Stimulated activated CD8-positive, alpha-beta memory T cell treated with anti-CD3 and anti-CD28 coated beads, Interleukin-7, amount 100 ng/mL, for 48 hours (primary cell): Measurements from ENCODE around the gene ESYT2.

Experiments
- DNase-seq, 2 donors: peaks; one replicate each; pipeline ENCODE4 v3.0.0-alpha.2; 2020; ENCODE audit warnings: low read depth in 1 of 2; ENCODE audit errors: extremely low read depth in 1 of 2

Gene ESYT2

DNA sequence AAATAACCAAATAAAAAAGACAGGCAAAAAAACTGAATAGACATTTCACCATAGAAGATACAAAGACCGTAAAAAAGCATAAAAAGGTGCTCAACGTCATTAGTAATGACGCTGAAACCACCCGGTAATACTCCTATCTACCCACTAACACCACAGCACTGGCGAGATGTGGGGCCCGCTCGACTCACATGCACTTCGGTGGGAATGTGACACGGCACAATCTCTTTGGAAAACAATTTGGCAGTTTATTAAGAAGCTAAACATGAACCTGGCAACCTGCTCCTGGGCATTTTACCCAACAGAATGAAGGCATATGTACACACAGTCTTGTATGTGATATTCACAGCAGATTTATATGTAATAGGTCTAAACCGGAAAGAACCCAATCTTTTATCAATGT lies 81.9 kb downstream of the ESYT2 start:
- no peak for DNase-seq

DNA sequence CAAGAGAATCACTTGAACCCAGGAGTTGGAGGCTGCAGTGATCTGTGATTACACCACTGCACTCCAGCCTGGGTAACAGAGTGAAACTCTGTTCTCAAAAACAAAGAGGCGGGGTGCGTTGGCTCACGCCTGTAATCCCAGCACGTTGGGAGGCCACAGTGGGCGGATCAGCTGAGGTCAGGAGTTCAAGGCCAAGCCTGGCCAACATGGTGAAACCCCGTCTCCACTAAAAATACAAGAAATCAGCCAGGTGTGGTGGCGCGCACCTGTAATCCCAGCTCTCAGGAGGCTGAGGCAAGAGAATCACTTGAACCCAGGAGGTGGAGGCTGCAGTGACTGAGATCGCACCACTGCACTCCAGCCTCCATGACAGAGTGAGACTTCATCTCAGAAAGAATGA lies 82.4 kb downstream of the ESYT2 start:
- no peak for DNase-seq

DNA sequence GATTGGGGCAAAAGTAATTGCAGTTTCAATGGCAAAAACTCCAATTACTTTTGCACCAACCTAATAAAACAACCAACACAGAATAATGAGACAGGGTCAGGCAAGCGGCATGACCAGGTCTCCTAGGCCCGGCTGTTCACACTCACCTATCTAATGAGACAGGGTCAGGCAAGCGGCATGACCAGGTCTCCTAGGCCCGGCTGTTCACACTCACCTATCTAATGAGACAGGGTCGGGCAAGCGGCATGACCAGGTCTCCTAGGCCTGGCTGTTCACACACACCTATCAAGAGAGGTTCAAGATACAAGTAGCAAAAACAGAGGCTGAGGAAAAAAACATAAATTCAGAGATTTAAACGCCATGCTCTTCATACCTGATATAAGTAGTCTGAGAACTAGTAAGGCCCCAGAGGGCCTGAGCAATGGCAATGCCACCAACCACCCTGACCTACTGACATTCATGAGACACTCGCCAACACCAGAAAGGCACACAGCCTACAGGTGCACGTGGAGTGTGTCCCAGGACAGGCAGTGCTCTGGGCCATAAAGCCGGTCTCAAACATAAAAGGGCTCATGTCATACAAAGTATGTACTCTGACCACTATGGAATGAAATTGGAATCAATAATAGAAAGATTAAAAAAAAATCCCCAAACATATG lies 84.1 kb downstream of the ESYT2 start:
- DNase-seq: no peak

DNA sequence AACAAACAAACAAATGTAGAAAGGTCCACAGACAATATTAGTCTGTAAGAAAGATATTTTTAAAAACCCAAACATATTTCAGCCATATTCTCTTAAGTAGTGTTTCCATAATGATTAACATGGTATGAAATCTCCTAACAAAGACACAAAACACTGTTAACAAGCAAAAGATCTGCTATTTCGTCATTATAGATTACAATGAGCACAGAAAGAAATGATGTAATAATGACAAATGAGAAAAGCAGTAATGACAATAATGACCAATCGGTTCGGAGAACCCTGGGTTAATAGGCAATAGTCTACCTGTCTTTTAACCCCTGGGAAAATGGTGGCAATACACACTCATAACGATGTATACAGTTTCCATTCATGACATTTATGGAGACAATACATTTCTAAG lies 85.2 kb downstream of the ESYT2 start:
- no peak for DNase-seq

DNA sequence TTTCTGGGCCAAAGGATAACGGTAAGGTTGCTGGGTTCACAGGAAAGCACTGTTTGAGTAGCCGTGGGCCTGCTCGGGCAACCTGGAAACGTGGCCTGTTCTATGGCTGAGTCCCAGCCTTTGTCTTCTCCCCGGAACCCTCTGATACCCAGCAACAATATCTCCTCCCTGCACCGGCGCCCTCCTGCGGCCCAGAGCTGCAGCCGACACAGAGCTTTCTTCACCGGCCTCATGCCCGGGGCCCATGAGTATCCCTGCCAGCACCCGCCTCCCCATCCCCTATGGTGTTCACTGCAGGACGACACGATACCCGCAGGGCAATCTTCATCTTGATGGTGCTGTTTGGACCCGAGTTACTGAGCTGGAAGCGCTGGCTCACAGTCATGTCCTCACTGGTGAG lies 86.1 kb downstream of the ESYT2 start:
- no peak for DNase-seq

DNA sequence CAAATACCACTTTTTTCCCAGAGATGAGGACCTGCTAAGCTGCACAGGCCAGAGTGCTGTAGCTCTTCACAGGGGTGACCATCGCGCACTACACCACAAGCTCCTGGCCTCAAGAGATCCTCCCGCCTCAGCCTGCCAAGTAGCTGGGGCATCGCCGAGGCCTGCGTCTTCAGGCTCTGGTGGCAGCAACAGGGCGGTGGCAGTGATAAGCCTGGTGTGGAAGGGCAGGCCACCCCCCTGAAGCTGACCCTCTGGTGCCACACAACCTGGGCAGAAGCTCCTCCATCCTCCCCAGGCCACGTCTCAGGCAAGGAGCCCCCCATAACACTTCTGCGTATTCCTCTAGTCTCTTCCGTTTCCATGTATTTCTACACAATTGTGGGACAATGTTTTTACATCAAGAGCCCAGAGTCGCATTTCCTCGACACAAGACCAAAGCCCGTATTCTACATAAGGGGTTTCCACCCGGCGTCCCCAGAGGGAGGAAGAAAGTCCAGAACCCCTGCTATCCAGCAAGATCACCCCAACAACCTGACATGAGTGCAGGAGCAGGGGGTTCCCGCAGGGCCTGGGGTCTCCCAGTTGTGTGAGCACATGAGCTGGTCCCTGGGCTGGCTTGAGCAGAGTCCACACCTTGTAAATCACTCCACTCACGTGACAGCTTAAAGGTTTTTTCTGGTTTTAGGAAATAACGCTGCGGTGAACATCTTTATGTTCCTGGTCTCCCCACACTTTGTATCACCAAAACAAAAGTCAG lies 87.1 kb downstream of the ESYT2 start:
- no peak for DNase-seq

DNA sequence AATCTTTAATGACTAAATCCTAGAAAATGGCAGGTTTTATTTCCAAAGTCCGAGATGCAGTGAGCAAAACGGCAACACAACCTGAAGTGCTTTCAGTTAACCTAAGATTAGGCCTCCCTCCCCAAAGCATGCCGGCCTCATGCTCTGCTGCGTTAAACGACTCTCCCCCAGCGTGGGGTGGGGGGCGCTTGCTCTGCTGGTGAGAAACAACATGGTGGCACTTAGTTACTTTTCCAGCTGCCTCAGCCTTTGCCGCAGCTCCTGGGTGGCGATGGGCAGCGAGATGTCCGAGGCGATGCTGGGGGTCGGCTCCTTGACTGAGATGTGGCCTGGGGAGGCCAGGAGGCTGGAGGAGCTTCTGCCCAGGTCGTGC lies 88.0 kb downstream of the ESYT2 start:
- no peak for DNase-seq

DNA sequence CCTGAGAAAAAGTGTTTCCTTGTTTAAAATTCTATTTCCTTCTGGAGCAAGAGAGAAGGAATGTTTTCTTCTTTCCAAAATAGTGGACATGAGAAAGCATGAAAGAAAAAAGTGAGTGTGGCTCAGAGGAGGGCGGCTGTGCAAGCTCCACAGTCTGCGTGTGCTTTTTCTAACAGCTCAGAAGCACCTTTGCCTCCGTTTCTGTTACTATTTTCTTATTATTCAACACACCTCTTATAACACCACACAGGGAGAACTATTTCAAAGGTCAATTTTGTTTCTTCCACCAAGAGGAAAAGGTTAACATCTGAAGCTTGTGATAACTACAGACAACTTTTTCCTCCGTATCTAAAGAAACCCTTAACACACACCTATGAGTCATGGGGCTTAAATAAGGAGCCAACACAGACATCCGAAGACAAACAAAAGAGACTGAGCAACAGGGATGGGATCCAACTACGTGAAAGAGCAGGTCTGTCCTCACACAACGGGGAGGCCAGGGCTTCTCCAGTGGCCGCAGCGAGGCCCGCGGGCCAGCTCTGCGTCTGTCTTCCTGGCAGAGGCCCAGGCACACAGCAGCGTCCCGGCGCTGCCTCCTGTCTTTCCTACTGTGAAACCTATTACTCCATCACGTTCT lies 88.5 kb downstream of the ESYT2 start:
- no peak for DNase-seq

DNA sequence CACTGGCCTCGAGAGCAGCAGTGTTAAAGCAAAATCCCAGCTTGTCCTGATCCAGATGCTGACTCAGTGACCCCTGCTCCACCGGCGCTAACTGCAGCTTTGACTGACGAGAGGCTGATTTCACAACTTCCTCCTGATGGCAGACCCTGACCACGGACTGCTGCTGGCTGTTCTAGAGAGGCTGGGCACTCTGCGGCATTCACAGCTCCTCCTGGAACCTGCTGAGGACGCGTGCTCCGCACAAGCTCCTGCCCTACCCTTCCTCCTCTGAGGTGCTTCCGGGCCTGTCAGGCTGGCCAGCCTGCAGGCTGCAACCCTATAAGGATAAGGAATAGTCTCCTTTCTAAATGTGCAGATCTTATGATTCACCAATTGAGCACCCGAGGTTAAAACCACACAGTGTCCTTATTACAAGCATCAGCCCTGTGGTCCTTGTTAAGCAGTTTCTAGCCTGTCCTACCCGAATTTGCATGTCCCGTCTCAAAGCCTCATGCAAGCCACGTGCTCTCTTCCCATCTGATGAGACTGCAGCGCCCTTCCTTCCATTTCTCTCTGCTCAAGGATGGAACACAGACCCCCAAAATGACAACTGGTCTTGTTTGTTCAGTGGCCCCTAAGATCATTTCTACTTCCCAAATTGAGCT lies 89.2 kb downstream of the ESYT2 start:
- no peak for DNase-seq

DNA sequence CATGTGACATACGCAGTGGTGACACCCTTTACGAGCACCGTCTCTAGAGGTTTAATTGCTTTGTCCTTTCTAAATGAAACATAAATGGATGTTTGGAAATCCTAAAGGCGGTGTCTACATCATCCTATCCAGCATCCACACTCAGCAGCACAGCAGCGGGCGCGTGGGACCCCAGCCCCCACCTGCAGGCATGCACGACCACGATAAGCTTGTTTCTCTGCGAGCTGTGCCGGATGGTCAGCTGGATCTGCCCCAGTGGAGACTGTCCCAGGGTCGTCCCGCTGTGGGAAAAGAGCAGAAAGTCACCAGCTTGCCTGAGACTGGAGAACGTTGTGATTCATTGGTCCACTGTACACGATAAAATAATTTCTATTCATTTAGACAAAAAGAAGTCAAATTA lies 90.5 kb downstream of the ESYT2 start:
- no peak for DNase-seq

DNA sequence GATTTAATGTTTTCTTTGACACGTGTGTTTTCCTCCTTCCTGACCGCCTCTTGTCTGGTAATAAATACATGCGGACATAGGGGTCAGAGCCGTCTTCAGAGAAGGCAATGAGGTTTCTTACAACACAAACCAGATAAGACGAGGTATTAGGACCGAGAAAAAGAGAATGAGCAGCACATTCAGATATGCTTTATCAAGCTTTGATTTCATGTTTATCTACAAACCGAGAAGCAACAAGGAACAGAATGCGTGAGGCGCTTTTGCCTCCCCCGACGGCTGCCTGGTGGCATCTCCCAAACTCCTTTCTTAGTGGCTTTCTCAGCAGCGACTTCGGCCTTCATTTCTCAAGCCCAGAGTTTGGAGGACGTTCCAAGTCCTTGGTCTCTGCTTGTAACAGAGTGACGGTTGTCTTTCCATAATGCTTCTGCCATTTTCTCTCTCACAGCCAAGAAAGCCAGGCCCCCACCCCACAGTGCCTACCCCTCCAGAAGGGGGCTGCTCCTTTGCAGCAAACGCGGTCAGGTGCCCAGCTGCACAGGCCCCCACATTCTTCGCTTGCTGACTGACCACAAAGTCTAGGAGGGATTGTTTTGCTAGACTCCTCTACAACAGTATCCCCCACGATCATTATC lies 92.1 kb downstream of the ESYT2 start:
- DNase-seq: no peak

DNA sequence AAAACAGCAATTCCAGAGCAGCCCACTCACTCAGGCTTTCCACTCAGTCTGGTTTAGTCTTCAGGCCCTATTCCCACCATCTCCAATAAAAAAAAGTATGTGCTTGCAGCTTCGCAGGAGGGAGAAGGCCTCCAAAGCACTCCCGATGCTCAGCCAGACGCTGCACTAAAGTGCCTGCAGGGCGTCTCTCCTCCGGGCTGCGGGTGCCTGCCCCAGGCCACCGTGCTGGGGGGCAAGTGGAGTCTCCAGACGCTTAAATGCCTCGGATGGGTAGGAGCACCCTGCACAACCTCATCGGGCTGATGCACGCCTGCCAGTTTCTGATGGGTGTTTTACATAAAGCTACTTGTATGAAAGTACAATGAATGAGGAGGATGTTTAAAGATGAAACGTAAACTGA lies 93.4 kb downstream of the ESYT2 start:
- DNase-seq: no peak

DNA sequence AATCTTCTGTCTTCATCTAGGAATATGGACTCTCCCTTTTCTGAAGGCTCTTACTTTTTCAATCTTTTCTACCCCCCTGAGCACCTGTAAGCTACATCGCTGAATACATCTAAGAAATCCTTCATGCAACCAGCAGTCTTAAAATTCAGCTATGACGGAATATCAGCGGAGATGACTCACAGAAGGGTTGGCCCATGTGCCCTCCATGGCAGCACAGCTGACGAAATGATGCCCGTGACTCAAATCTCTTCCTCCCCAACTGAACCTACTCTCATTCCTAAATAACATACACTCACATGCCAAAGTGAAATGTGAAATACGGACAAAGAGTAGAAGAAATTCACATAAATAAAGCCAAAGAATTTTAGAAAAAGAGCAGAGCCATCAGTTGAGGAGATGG lies 94.4 kb downstream of the ESYT2 start:
- DNase-seq: no peak

DNA sequence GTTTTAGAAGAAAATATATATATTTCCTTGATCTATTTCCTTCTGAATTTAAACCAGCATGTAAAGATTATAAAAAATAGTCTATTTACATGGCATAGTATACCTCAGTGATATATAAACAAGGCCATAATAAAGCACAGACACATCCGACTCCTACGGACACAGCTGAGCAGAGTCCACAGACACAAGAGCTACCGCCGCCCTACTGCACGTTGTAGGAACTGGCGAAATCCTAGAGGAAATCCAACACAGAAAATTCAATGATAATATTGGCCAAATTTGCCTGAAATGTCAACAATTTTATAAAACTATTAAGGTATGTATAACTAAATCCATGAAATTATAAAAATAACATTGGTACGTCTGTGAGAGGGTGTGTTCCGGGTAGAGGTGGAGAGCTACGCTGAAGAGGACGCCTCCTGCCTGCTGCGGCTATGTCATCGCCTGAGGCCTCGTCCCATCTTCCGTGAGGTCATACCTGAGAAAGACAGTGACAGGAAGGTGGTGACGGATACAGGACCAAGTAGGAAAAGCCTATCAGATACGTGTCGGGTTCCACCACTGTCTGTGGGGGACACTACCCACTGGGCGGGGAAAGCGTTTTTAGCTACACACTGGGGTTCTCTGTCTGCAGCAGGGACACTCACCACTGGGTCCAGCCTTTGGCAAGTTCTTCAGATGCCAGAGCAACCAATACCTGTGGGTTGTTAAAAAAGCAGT lies 95.4 kb downstream of the ESYT2 start:
- DNase-seq: no peak

DNA sequence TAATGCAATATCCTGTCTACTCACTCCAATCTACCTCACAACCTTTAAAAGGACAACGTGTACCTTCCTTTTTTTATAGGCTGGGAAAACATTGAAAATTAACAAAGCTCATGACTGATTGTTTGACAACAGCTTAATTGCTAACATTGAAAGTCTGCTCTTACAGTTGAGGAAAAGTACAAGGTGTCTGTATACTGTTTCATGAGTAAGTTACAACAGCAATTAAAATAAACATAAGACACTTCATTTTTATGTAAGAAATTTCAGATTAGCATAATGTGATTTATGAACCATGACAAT lies 96.1 kb downstream of the ESYT2 start:
- no peak for DNase-seq

DNA sequence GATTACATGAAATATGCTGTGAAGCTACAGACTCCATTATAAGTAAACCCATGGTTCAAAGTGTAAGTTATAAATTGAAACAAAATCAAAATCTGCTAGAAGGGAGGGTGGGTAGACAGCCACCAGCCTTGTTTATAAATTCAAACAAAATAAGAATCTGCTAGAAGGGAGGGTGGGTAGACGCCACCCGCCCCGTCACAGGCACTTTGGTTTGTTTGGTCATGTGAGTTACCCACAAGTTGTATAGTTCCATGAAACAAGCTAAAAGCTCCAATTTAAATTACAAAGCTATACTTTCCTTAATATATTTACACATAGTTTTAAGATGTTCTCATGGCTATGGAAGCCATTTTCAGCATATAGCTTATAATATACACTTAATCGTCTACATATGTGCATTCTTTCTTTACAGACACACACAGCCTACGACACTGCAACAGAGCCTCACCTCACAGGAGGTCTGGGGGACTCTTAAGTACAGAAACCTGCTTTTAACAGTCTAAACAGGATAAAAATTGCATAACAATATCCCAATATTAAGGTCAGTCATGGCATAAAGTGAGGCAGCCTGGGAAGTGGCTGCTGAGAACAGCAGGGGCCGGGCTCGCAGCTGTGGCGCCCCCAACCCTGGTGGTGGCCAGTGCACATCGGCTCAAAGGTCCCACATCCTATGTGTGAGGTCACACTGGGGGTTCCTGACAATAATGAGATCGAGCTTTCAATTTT lies 96.7 kb downstream of the ESYT2 start:
- DNase-seq: no peak

DNA sequence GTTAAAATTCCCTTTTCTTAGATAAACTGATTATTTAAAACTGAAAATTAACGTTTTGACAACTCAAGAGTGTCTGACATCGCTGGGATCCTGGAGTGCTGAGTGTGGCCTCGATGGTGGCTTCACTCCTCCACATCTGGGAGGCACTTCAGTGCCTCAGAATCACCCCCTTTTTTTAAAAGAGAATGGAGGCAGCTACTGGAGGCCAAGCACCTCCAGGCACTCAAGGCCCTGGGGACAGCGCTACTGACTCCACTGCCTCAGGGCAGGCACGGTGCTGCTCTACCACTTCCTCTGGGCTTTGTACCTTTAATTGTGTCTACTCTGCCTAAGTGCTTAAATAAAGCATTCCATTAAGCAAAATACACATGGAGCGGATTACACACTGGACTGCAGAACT lies 97.5 kb downstream of the ESYT2 start:
- DNase-seq: no peak

DNA sequence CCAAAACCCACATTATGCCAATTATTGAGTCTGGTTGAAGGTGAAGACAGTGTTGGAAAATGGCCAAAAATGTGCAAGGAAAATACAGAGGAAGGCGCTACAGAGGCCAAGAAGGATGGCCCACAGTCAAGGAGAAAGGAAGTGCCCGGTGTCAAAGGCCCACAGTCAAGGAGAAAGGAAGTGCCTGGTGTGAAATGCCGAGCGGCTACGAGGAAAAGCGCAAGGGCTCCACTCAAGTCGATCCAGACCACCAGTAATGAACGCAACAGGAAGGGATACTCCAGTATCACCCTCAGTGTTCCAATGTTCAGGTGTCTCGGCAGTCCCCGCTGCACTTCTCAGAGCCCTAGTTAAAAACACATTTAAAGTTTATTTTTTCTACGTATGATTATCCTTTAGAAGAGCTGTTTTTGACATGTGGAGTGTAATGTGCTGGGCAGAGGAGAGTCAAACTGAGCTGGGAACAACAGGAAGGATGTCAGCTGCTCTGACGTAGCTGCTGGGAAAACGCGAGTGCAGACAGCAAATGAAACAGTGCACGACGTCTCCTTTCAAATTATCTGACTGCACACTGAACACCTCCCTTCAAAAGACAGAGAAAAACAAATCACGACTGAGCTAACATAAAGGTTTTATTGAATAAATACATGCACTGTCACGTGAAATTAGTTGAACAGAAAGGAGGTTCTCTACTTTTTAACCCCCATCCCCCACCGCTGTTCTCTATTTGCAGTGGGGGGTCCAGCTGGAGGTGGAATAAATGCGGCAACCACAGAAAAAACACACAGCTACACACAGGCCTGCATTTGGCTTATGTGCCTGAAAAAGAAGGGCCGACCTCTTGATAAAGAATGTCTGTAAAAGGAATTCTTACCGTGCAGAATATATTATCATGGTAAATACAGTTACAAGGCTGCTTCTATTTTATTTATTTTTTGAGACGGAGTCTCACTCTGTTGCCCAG lies 98.6 kb downstream of the ESYT2 start:
- DNase-seq: no peak
